PFSK-1 (cell line): ENCODE measurements around the gene ELK3.

Experiments used
- FOXP2 ChIP-seq: optimal IDR thresholded peaks from 2 replicates; pipeline ENCODE3; 2011; ENCODE audit warnings: borderline replicate concordance, control low read depth, inconsistent platforms; ENCODE audit not compliant: insufficient read depth; ENCODE audit errors: extremely low read length, extremely low read depth
- POLR2AphosphoS5 ChIP-seq: IDR thresholded peaks from 2 replicates; pipeline ENCODE4 v1.6.1; 2012; ENCODE audit warnings: low read depth, mild to moderate bottlenecking, control low read depth, low read length, moderate library complexity
- SIN3A ChIP-seq: IDR thresholded peaks from 2 replicates; pipeline ENCODE4 v1.6.1; 2012; ENCODE audit warnings: mild to moderate bottlenecking, low read length, moderate library complexity, borderline replicate concordance; ENCODE audit not compliant: insufficient read depth
- TAF1 ChIP-seq: IDR thresholded peaks from 2 replicates; pipeline ENCODE4 v1.6.1; 2012; ENCODE audit warnings: low read length, control low read depth, borderline replicate concordance; ENCODE audit not compliant: insufficient read depth
- TF ChIP-seq, protein P1 (sequence below), 2 experiments: IDR thresholded peaks; 2 replicates each; pipeline versions ENCODE4 v1.6.1 to v1.8.0; 2011 to 2012; ENCODE audit warnings: low read depth in 2 of 2, low read length in 2 of 2, control low read depth in 1 of 2, inconsistent platforms in 1 of 2, mild to moderate bottlenecking in 1 of 2, moderate library complexity in 1 of 2; ENCODE audit not compliant: insufficient read depth in 1 of 2

ELK3 gene

DNA sequence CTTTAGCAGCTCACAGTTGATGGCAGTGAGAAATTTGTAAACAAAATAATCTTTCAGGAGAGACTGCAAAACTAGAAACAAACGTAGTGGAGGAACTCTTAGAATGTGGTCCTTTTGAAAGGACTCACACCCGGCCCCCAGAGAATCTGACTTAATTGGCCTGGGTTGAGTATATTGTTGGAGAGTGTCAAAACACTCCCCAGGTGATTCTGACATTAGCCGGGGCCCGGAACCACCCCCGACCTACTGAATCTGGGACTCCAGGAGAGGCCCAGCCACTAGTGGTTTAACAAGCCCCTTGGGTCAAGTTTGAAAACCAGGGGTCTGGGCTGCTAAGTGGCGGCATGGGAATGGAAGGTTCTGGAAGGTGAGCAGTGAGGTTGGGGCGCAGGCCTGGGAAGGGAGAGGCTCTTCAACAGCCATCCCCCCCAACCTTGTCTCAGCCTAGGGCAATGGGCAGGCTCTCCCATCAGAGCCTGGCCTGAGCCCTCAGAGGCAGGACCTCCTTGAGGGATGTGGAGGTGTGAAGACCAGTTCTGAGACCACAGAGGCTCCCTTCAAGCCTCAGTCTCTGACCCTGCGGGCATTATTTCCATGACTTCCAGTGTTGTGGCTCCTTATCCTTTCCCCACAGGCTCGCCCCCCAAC is 1.1 kb upstream of the ELK3 start:
- no peak for TF ChIP-seq POLR2AphosphoS5
- TF ChIP-seq SIN3A: no peak
- TF ChIP-seq FOXP2: no peak
- no peak for TF ChIP-seq TAF1
- TF ChIP-seq, protein P1, sequence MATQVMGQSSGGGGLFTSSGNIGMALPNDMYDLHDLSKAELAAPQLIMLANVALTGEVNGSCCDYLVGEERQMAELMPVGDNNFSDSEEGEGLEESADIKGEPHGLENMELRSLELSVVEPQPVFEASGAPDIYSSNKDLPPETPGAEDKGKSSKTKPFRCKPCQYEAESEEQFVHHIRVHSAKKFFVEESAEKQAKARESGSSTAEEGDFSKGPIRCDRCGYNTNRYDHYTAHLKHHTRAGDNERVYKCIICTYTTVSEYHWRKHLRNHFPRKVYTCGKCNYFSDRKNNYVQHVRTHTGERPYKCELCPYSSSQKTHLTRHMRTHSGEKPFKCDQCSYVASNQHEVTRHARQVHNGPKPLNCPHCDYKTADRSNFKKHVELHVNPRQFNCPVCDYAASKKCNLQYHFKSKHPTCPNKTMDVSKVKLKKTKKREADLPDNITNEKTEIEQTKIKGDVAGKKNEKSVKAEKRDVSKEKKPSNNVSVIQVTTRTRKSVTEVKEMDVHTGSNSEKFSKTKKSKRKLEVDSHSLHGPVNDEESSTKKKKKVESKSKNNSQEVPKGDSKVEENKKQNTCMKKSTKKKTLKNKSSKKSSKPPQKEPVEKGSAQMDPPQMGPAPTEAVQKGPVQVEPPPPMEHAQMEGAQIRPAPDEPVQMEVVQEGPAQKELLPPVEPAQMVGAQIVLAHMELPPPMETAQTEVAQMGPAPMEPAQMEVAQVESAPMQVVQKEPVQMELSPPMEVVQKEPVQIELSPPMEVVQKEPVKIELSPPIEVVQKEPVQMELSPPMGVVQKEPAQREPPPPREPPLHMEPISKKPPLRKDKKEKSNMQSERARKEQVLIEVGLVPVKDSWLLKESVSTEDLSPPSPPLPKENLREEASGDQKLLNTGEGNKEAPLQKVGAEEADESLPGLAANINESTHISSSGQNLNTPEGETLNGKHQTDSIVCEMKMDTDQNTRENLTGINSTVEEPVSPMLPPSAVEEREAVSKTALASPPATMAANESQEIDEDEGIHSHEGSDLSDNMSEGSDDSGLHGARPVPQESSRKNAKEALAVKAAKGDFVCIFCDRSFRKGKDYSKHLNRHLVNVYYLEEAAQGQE (IDR thresholded peaks at IDR 0.05; ENCODE audit: insufficient read depth in 1 of 2, low read depth in 2 of 2, low read length in 2 of 2): no peak

- peak; percentile 52; the same call in 1 of the 2 replicates for TF ChIP-seq POLR2AphosphoS5
- TF ChIP-seq, protein P1 (IDR thresholded peaks at IDR 0.05; ENCODE audit: insufficient read depth in 1 of 2, low read depth in 2 of 2, low read length in 2 of 2): no peak
- no peak for TF ChIP-seq SIN3A
- no peak for TF ChIP-seq TAF1
- no peak for TF ChIP-seq FOXP2
Observed at GRCh38 chr12:96194576-96194889, 358 bp downstream of the ELK3 start.

DNA sequence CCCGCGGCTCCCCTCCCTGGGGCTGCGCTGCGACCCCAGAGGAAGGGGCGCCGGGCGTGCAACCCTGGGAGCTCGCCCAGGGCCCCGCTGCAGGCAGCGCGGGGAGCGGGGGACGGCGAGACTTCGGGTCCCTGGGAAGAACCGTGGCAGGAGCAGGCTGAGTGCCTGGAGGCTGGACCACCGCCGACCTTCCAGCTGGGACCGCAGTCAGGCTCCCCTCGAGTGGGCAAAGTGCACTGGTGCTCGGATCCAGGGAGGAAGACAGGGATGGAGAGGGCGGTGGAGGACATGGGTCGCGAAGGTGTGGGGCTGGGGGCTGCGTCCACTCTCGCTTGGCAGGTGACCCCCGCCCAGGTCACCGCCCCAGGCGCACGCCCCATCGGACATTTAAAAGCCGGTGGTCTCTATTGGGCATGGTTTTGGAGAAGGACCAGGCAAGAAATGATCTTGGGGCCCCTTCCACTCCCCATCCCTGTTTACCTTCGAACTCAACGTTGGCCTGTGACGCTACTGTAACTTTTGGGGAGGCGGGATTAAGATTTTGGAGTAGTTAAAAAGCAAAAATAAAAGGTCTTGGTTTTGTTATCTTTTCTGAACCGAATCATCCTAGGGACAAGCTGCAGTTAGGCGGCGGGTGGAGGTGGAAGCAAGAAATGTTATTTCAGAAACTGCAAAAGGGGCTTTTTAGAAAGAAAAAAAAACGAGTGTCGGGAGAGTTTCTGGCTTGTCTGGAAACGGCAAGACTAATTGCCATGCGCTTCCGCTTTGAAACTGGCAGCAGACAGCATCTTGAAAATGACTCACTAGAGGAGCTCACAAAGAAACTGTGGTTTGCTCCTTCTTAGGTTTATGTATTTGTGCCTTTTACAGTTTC is 1.0 kb downstream of the ELK3 start:
- no peak; the same call in 1 of the 2 replicates for TF ChIP-seq SIN3A
- TF ChIP-seq TAF1: peak; percentile 30; the same call in 1 of the 2 replicates
- no peak for TF ChIP-seq FOXP2

DNA sequence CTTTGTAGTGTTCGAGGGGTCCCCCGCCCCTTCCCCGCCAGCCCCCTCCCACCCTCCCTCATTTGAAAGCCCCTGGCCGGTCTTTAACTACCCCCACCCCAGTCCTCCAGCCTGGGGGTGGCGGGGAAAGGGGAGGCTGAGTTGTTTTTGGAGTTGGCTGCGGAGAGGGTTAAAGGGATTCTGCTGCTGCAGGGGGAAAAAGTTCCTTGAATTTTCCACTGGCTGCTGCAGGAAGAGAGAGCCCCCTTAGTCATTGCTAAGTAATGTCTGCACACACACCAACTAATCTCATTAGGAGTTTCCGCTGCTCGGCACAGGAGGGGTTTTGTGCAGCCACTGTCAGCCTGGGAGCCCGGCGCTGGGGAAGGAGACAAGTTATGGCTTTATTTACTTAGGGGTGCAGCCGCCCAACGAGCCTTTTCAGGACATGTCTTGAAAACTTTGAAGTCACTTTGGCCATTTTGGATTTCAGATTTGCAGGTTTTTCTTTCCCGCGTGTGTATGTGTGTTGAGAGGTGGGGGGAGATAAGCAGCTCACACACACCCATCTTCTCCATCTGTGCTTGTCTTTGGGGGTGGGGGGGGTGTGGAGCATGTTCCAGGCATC is 1.8 kb downstream of the ELK3 start:
- TF ChIP-seq, protein P1 (IDR thresholded peaks at IDR 0.05; ENCODE audit: insufficient read depth in 1 of 2, low read depth in 2 of 2, low read length in 2 of 2): peak in 1 of 2 experiments; percentile 76; a peak in 2 of 4 replicates
- TF ChIP-seq TAF1: no peak
- TF ChIP-seq FOXP2: no peak
- peak; percentile 96; the same call in 1 of the 2 replicates for TF ChIP-seq SIN3A

DNA sequence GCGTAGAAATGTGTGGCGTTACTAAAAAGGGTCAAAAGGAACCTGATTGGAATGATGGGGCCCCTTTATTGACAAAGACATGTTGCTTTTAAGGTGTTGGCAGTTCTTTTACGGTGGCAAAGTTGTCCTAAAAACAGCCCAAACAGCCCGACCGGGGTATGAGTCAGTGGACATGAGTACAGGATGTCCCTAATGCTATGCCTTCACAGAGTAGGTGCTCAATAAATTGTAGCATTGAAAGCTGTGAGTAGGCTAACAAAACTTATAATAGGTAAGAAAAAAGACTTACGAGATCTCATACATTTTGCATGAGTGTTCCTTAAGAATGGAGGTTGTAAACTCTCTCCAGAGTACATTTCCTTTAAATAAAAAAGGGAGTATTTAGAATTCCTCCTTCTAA is 2.6 kb downstream of the ELK3 start:
- TF ChIP-seq, protein P1 (IDR thresholded peaks at IDR 0.05; ENCODE audit: insufficient read depth in 1 of 2, low read depth in 2 of 2, low read length in 2 of 2): no peak
- TF ChIP-seq POLR2AphosphoS5 (no peak), TAF1 (no peak), SIN3A (no peak), FOXP2 (no peak)
